Measurements from ENCODE around the gene THOP1. TPM values are rescaled to one million over a fixed set of nuclear protein-coding genes. Genes with fewer than 3 reads are reported as not detected.

Gene THOP1
- total and polyA plus RNA-seq, 7 donors: 23.2 to 97.0 (median 39.8) TPM

DNA sequence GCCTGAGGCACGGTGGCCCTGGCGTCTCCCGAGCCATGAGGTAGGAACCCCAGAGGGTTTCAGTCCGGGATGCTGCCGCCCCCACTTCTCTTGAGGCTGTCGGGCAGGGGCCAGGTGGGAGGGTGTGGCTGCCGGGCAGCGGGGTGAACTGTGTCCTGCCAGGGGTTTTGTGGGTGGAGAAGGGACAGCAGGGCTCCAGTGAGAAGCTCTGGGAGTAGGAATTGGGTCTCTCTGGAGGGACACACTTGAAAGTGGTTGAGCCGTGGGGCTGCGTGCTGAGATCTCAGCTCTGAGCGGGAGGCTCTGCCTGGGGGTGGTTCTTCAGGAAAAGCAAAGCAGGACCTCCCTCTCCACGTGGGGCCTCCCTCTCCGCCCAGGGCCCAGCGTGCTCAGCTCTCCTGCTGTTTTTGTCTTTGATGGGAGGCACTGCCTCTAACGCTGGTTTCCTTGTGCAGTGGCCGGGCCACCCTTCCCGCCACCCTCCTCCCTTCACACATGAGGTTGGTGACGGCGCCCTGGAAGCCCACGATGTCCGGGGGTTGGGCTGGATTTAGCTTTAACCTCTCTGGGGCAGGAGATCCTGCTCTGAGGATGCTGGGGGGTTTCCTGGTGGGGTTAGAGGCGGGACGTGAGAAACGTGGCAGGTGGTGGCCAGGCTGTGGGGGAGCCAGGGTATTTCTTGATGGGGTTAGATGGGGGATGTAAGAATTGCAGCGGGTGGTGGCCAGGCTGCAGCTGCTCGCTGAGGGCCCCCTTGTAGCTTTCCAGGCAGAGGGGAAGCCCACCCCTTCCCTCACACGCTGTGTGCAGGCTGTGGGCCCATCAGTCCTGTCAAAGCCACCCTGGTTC lies 19.1 kb downstream of the THOP1 start:
- H3K27me3 ChIP-seq: no peaks in the 10 kb centered on the region
- H3K4me3 ChIP-seq: no peak overlapping the region
- TF ChIP-seq EP300 (IDR thresholded peaks at IDR 0.05) (no peak), POLR2A (IDR thresholded peaks at IDR 0.05) (no peak), POLR2AphosphoS5 (IDR thresholded peaks at IDR 0.05) (no peak)
- TF ChIP-seq, protein P1, sequence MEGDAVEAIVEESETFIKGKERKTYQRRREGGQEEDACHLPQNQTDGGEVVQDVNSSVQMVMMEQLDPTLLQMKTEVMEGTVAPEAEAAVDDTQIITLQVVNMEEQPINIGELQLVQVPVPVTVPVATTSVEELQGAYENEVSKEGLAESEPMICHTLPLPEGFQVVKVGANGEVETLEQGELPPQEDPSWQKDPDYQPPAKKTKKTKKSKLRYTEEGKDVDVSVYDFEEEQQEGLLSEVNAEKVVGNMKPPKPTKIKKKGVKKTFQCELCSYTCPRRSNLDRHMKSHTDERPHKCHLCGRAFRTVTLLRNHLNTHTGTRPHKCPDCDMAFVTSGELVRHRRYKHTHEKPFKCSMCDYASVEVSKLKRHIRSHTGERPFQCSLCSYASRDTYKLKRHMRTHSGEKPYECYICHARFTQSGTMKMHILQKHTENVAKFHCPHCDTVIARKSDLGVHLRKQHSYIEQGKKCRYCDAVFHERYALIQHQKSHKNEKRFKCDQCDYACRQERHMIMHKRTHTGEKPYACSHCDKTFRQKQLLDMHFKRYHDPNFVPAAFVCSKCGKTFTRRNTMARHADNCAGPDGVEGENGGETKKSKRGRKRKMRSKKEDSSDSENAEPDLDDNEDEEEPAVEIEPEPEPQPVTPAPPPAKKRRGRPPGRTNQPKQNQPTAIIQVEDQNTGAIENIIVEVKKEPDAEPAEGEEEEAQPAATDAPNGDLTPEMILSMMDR (IDR thresholded peaks at IDR 0.05): no peak
- no peaks in the 10 kb centered on the region for H3K4me1 ChIP-seq
- no peak for DNase-seq
- H3K36me3 ChIP-seq: peaks cover 0 to 79% (median 27%) of the 10 kb centered on the region in 4 donors
- H3K9me3 ChIP-seq: no peaks in the 10 kb centered on the region
- intact Hi-C loops (cut with DNase I): no loop called here
- no peak overlapping the region for H3K27ac ChIP-seq
- WGBS, 2 donors: 90 to 91% methylated on average over 27 of the region's 27 CpGs

DNA sequence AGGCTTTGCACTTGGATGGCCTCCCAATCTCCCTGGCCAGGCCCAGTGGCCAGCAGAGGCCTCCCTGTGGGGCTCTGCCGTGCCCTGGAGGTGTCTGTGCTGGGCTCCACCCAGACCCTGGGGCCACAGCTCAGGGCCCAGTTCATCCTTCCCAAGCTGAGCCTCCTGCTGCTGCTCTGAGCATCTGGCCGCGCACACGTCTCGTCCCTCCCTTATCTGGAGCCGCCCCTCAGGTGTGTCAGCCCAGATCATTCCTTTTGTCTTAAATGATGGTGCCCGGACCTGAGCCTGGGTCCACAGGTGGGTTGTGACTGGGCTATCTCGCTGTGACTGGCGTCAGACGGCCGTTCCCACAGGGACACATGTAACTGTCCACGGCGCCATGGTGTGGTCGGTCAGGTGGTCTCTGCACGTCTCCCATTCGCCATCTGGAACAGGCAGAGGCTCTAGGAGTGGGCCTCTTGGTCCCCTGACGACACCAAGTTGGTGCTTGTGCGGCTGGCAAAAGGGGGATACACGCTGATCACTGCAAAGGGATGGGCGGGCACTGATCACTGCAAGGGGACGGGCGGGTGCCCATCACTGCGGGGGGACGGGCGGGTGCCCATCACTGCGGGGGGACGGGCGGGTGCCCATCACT lies 20.1 kb downstream of the THOP1 start:
- TF ChIP-seq, protein P1 (IDR thresholded peaks at IDR 0.05): no peak
- no peak for TF ChIP-seq POLR2AphosphoS5 (IDR thresholded peaks at IDR 0.05)
- no peak for TF ChIP-seq POLR2A (IDR thresholded peaks at IDR 0.05)
- no peak for TF ChIP-seq EP300 (IDR thresholded peaks at IDR 0.05)

DNA sequence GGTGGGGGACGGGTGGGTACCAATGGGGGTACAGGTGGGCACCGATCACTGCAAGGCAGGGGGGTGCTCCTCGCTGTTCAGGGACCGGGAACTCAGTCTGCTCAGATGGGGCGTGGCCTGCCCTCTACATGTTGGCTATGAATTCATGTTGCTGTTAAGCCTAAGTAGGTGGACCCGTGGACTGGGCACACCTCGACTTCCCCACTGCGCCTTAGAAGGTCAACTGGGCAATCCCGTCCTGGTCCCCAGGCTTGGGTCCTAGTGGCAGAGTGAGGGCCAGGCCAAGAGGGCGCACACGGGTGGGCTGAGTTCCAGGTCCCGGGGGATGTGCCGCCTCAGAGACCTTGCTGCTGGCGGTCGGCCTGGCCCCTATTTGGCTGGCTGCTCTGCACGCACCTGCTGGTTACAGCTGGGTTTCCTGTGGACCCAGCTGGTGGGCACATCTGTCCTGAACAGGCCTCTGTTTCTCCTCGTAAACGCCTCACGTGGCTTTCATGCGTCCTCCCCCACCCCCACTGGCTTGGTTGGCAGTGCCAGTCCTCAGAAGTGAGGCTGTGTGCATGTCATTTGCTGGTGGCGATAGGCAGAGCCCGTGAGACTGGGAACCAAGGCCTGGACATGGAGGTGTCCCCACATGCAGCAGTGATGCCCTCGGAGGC lies 20.8 kb downstream of the THOP1 start:
- Histone ChIP-seq H3K9me3 (no peaks in the 10 kb centered on the region), H3K36me3 (peaks cover 0 to 79% (median 30%) of the 10 kb centered on the region in 4 donors), H3K4me3 (no peak overlapping the region), H3K4me1 (no peaks in the 10 kb centered on the region), H3K27me3 (no peaks in the 10 kb centered on the region), H3K27ac (no peak overlapping the region)
- WGBS, 2 donors: 94 to 95% methylated on average over 23 of the region's 23 CpGs
- intact Hi-C loops (cut with DNase I): no loop called here
- no peak for DNase-seq
- TF ChIP-seq EP300 (IDR thresholded peaks at IDR 0.05): no peak
- TF ChIP-seq, protein P1 (IDR thresholded peaks at IDR 0.05): no peak
- TF ChIP-seq POLR2A (IDR thresholded peaks at IDR 0.05): no peak
- no peak for TF ChIP-seq POLR2AphosphoS5 (IDR thresholded peaks at IDR 0.05)

More for the DNA sequence above, 20.1 kb downstream of the THOP1 start:
- no peaks in the 10 kb centered on the region for H3K4me1 ChIP-seq
- no peaks in the 10 kb centered on the region for H3K27me3 ChIP-seq
- intact Hi-C loops (cut with DNase I): no loop called here
- 96 to 98% methylated on average over 28 of the region's 28 CpGs for WGBS, 2 donors
- no peak for DNase-seq
- no peak overlapping the region for H3K4me3 ChIP-seq
- H3K9me3 ChIP-seq: no peaks in the 10 kb centered on the region
- no peak overlapping the region for H3K27ac ChIP-seq
- H3K36me3 ChIP-seq: peaks cover 0 to 79% (median 28%) of the 10 kb centered on the region in 4 donors

DNA sequence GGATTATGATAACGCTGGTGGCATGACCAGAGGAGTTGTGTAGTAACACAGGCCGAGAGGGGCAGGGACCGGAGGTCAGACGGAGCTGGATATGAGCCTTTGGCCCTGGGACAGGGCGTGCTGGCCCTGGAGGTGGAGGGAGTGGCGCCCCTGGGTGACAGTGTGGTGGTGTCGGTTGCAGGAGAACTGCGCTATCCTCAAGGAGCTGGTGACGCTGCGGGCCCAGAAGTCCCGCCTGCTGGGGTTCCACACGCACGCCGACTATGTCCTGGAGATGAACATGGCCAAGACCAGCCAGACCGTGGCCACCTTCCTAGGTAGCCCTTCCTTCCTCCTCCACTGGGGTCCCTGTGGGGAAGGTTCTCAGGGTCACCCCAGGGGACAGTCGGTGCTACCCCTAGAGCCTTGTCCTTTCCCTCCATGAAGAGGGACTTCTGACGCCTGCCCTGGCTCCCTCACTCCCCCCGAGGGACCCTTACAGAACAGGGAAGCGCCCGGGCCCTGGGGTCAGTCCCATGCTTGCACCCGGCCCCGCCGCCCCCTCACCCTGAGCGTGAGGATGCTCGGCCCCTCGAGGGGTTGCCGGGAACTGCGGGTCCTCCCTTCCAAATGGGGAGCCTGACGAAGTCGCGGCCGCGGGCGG lies 21.6 kb downstream of the THOP1 start:
- Histone ChIP-seq H3K4me3 (no peak overlapping the region), H3K4me1 (no peaks in the 10 kb centered on the region), H3K9me3 (no peaks in the 10 kb centered on the region), H3K36me3 (peaks cover 0 to 79% (median 30%) of the 10 kb centered on the region in 4 donors), H3K27me3 (no peaks in the 10 kb centered on the region), H3K27ac (no peak overlapping the region)
- intact Hi-C loops (cut with DNase I): no loop called here
- no peak for DNase-seq
- TF ChIP-seq POLR2AphosphoS5 (IDR thresholded peaks at IDR 0.05) (no peak), POLR2A (IDR thresholded peaks at IDR 0.05) (no peak), EP300 (IDR thresholded peaks at IDR 0.05) (no peak)
- TF ChIP-seq, protein P1 (IDR thresholded peaks at IDR 0.05): no peak
- 96% methylated on average over 34 of the region's 34 CpGs for WGBS, 2 donors
